B cell (primary cell): Measurements from ENCODE around the gene EEFSEC. TPM values are rescaled to one million over a fixed set of nuclear protein-coding genes. Genes with fewer than 3 reads are reported as not detected.

Experiments used
- ATAC-seq: fragments of 200-7000 bp; cut with Tn5 transposase; one replicate; pipeline ENCODE4 v1.10.0; 2021; ENCODE audit warnings: low read depth, mild to moderate bottlenecking, moderate number of reproducible peaks, moderate library complexity
- CTCF ChIA-PET: fragments of 350-600 bp; sonication (Branson Sonifier 250); formaldehyde crosslinking; loops from one replicate; lab custom pipeline; 2021; ENCODE audit warnings: antibody characterized with exemption, inconsistent platforms; lab: Charles Lee
- POLR2A ChIA-PET: fragments of 350-600 bp; sonication (Branson Sonifier 250); formaldehyde crosslinking; loops from one replicate; lab custom pipeline; 2021; ENCODE audit warnings: antibody characterized with exemption; lab: Charles Lee
- DNase-seq: peaks from one replicate; pipeline ENCODE4 v3.0.0; 2013
- H2AFZ ChIP-seq: 2 replicates; pipeline ENCODE4 v1.6.1; 2012; ENCODE audit warnings: mild to moderate bottlenecking, low read depth, low read length; ENCODE audit not compliant: insufficient read depth, poor library complexity, severe bottlenecking
- H3K27ac ChIP-seq, 2 donors: 1 replicate in 1 of 2; 2 replicates in 1 of 2; pipeline ENCODE4 v1.5.1; 2012 to 2013; ENCODE audit warnings: low read length in 2 of 2, mild to moderate bottlenecking in 2 of 2, moderate library complexity in 1 of 2
- H3K27me3 ChIP-seq, 4 experiments: fragments of 200-600 bp in 1 of 4; sonication (generic) in 1 of 4; replicated peaks in 1 of 4; 1 replicate in 2 of 4; 2 replicates in 2 of 4; pipeline versions ENCODE4 v1.6.1 to v1.7.0; 2013 to 2016; ENCODE audit warnings: low read length in 3 of 4, mild to moderate bottlenecking in 2 of 4, mixed read lengths in 1 of 4, moderate library complexity in 1 of 4; ENCODE audit not compliant: insufficient read depth in 4 of 4, control insufficient read depth in 3 of 4; ENCODE audit errors: control extremely low read depth in 1 of 4
- H3K36me3 ChIP-seq, 2 experiments: replicated peaks in 1 of 2; 1 replicate in 1 of 2; 2 replicates in 1 of 2; pipeline versions ENCODE4 v1.6.1 to v1.7.1; 2013; ENCODE audit warnings: low read length in 1 of 2; ENCODE audit not compliant: insufficient read depth in 2 of 2, control insufficient read depth in 1 of 2; ENCODE audit errors: control extremely low read depth in 1 of 2, extremely low read depth in 1 of 2
- H3K4me1 ChIP-seq, 2 donors: fragments of 200-600 bp in 1 of 2; sonication (generic) in 1 of 2; 1 replicate in 1 of 2; 2 replicates in 1 of 2; pipeline versions ENCODE4 v1.5.1 to v1.6.1; 2013 to 2017; ENCODE audit warnings: low read length in 2 of 2; ENCODE audit not compliant: control insufficient read depth in 2 of 2, insufficient read depth in 2 of 2
- H3K4me2 ChIP-seq: replicated peaks from 2 replicates; pipeline ENCODE3; 2012; ENCODE audit warnings: mild to moderate bottlenecking, low read depth, low read length; ENCODE audit not compliant: poor library complexity, severe bottlenecking
- H3K4me3 ChIP-seq, 5 experiments: fragments of 200-600 bp in 1 of 5; sonication (generic) in 1 of 5; 1 replicate in 3 of 5; 2 replicates in 2 of 5; pipeline versions ENCODE4 v1.5.1 to v1.7.0; 2011 to 2016; ENCODE audit warnings: low read length in 4 of 5, mild to moderate bottlenecking in 4 of 5, low read depth in 2 of 5, control low read depth in 1 of 5, moderate library complexity in 1 of 5; ENCODE audit not compliant: insufficient read depth in 1 of 5; ENCODE audit errors: control extremely low read depth in 1 of 5, extremely low read depth in 1 of 5
- H3K79me2 ChIP-seq: fragments of 200-600 bp; sonication (generic); one replicate; pipeline ENCODE4 v1.6.0; 2016; ENCODE audit warnings: low read length; ENCODE audit not compliant: control insufficient read depth, insufficient read depth
- H3K9ac ChIP-seq: fragments of 200-600 bp; sonication (generic); 2 replicates; pipeline ENCODE4 v1.6.1; 2017; ENCODE audit warnings: mild to moderate bottlenecking, low read length, moderate library complexity
- H3K9me3 ChIP-seq, 3 donors: one replicate each; pipeline versions ENCODE4 v1.6.1 to v1.7.1; 2013; ENCODE audit warnings: low read length in 2 of 3; ENCODE audit not compliant: control insufficient read depth in 2 of 3, insufficient read depth in 1 of 3; ENCODE audit errors: control extremely low read depth in 1 of 3
- H4K20me1 ChIP-seq: 2 replicates; pipeline ENCODE4 v1.6.0; 2012; ENCODE audit warnings: mild to moderate bottlenecking, low read length; ENCODE audit not compliant: insufficient read depth, control insufficient read depth, poor library complexity, severe bottlenecking
- H3K27ac Mint-ChIP-seq: one replicate; pipeline ENCODE4 v1.8.0; 2021; ENCODE audit warnings: mixed read lengths
- H3K27me3 Mint-ChIP-seq: one replicate; pipeline ENCODE4 v1.8.0; 2021; ENCODE audit warnings: mixed read lengths
- H3K4me1 Mint-ChIP-seq: one replicate; pipeline ENCODE4 v1.8.0; 2021; ENCODE audit warnings: mixed read lengths
- H3K4me3 Mint-ChIP-seq: one replicate; pipeline ENCODE4 v1.8.0; 2021; ENCODE audit warnings: mixed read lengths
- H3K9me3 Mint-ChIP-seq: one replicate; pipeline ENCODE4 v1.8.0; 2022; ENCODE audit warnings: mixed read lengths; ENCODE audit not compliant: insufficient read depth
- EZH2 ChIP-seq: IDR thresholded peaks from 2 replicates; pipeline ENCODE4 v1.6.1; 2012; ENCODE audit warnings: borderline replicate concordance, low read depth, mild to moderate bottlenecking, moderate library complexity, low read length; ENCODE audit not compliant: insufficient read depth, poor library complexity, severe bottlenecking
- WGBS: methylation state at CpG from one replicate; pipeline ENCODE4 v1.1.5; 2013; ENCODE audit warnings: missing lambda C conversion rate; ENCODE audit not compliant: insufficient coverage; 5-methylcytosine and 5-hydroxymethylcytosine counted together
- intact Hi-C: fragments of 100-400 bp; cut with micrococcal nuclease; formaldehyde crosslinking; loops from one replicate; pipeline ENCODE4 v1.10.0; 2022
- polyA plus RNA-seq: library from polyadenylated mRNA; depleted of rRNA; stranded (reverse); fragments of >200 nt; gene quantifications from 2 replicates; pipeline ENCODE4 v1.2.3, GENCODE V29; 2012
- total RNA-seq, 2 donors: library from RNA; stranded (reverse); fragments of 120-200 nt in 1 of 2; gene quantifications; 1 replicate in 1 of 2; 2 replicates in 1 of 2; pipeline versions ENCODE4 v1.2.3 to v1.2.4, GENCODE V29; 2013 to 2022
- TF ChIP-seq, protein P1 (sequence below): fragments of 200-600 bp; IDR thresholded peaks from one replicate; pipeline ENCODE4 v1.8.0; 2022; ENCODE audit warnings: antibody characterized with exemption, mild to moderate bottlenecking

Gene EEFSEC
- total and polyA plus RNA-seq, 2 donors (not counting 1 experiment from before 2014, with no cell fraction given), result 17.9 to 18.4 TPM

DNA sequence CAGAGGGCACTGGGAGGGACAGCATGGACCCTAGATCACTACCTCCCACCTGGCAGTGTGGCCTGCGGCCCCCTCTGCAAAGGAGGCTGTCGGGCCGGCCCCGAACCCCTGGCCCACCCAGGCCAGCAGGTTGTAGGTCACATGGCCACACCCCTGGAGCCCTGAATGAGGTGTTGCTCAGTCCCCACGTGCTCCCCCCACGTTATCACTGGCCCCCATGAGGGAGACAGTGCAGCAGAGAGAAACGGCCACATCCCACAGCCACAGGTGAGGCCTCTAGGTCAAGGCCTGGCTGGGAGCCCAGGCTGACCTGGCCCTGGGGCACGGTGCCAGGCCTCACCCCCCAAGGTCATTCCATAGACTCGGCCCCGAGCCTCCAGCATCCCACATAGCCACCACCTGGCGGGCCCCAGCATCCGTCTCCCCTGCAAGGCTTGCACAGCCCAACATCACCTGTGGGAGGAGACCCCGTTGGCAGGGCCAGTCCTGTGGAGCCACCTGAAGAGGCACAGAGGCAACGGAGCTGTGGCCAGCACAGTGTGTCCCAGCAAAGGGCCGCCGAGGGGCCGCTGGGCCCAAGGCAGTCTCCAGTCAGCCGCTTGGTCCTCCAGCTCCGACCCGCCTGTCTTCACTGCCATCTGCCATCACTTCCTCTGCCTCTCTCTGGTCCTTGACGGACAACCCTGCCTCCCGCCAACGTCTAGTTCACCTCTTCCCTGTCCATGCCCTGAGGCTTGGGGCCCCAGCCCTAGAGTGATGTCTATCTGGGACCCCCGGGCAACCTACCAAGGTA, 260.3 kb downstream of the EEFSEC start:
- Mint-ChIP-seq H3K4me1 (no peaks in the 10 kb centered on the region), H3K27ac (no peak overlapping the region), H3K27me3 (no peaks in the 10 kb centered on the region), H3K9me3 (no peaks in the 10 kb centered on the region), H3K4me3 (no peak overlapping the region)
- ATAC-seq, result no peak
- CTCF ChIA-PET, result interaction anchor here (1.3 kb wide), 1 partner anchor 13 kb away, joined by 6 read pairs; no protein-coding TSS in a partner anchor
- H3K4me2 ChIP-seq, result no peak overlapping the region
- H3K9me3 ChIP-seq, result peaks cover 0 to 7% (median 0%) of the 10 kb centered on the region in 3 donors
- intact Hi-C loops, result no loop called here
- no peak overlapping the region for H3K9ac ChIP-seq
- H3K4me1 ChIP-seq, result no peaks in the 10 kb centered on the region
- POLR2A ChIA-PET, result no interaction called here
- no peaks in the 10 kb centered on the region for H4K20me1 ChIP-seq
- no peak overlapping the region for H2AFZ ChIP-seq
- no peak overlapping the region for H3K27ac ChIP-seq
- no peaks in the 10 kb centered on the region for H3K36me3 ChIP-seq
- H3K4me3 ChIP-seq, result no peak overlapping the region
- WGBS, result 95% methylated on average over 18 of the region's 24 CpGs
- H3K79me2 ChIP-seq, result no peaks in the 10 kb centered on the region
- no peak for DNase-seq
- TF ChIP-seq EZH2, result no peak
- TF ChIP-seq, protein P1, sequence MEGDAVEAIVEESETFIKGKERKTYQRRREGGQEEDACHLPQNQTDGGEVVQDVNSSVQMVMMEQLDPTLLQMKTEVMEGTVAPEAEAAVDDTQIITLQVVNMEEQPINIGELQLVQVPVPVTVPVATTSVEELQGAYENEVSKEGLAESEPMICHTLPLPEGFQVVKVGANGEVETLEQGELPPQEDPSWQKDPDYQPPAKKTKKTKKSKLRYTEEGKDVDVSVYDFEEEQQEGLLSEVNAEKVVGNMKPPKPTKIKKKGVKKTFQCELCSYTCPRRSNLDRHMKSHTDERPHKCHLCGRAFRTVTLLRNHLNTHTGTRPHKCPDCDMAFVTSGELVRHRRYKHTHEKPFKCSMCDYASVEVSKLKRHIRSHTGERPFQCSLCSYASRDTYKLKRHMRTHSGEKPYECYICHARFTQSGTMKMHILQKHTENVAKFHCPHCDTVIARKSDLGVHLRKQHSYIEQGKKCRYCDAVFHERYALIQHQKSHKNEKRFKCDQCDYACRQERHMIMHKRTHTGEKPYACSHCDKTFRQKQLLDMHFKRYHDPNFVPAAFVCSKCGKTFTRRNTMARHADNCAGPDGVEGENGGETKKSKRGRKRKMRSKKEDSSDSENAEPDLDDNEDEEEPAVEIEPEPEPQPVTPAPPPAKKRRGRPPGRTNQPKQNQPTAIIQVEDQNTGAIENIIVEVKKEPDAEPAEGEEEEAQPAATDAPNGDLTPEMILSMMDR, result no peak
- H3K27me3 ChIP-seq, result no peaks in the 10 kb centered on the region

DNA sequence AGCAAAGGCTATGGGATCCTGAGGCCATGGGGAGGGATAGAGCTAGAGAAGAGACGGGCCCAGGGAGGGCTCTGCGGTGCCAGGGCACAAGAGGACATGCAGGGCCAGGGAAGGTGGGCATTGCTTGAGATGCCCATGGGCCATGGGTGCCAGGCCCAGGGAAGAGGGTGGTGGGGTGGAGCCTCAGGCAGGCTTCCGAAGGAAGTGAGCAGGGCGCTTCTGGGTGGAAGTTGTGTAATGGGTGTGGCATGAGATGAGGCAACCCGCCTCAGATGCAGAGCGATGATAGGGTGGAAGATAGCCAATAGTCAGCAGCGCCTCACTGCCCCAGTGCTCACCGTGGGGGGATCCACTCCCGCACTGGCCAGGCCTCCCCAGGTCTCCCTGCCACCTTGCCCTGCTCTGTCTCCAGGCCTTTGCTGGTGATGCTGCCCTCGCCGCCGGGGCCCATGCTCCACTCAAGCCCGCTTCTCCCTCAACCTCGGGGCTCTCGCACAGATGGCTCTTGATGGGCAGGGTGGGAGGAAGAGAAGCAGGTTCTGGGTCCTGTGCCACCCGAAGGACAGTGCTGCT, 262.0 kb downstream of the EEFSEC start:
- H3K9ac ChIP-seq, result no peak overlapping the region
- ChIA-PET CTCF (no interaction called here), POLR2A (no interaction called here)
- H3K4me3 ChIP-seq, result no peak overlapping the region
- H3K4me2 ChIP-seq, result no peak overlapping the region
- 95% methylated on average over 15 of the region's 16 CpGs for WGBS
- TF ChIP-seq, protein P1, result no peak
- TF ChIP-seq EZH2, result no peak
- no peaks in the 10 kb centered on the region for H4K20me1 ChIP-seq
- H3K36me3 ChIP-seq, result no peaks in the 10 kb centered on the region
- H3K27me3 ChIP-seq, result no peaks in the 10 kb centered on the region
- H3K27ac ChIP-seq, result no peak overlapping the region
- Mint-ChIP-seq H3K27ac (no peak overlapping the region), H3K4me3 (no peak overlapping the region), H3K9me3 (no peaks in the 10 kb centered on the region), H3K4me1 (no peaks in the 10 kb centered on the region), H3K27me3 (no peaks in the 10 kb centered on the region)
- no peaks in the 10 kb centered on the region for H3K4me1 ChIP-seq
- no peak for DNase-seq
- no peak for ATAC-seq
- H3K79me2 ChIP-seq, result no peaks in the 10 kb centered on the region
- intact Hi-C loops, result no loop called here
- H3K9me3 ChIP-seq, result peaks cover 0 to 9% (median 0%) of the 10 kb centered on the region in 3 donors
- H2AFZ ChIP-seq, result no peak overlapping the region
